CD4-positive, alpha-beta T cell (primary cell): ENCODE measurements around the gene NRDC. TPM values are rescaled to one million over a fixed set of nuclear protein-coding genes. Genes with fewer than 3 reads are reported as not detected.

Source experiments
- ATAC-seq: fragments of 200-7000 bp; cut with Tn5 transposase; one replicate; pipeline ENCODE4 v1.10.0; 2022; ENCODE audit warnings: mild to moderate bottlenecking; ENCODE audit not compliant: poor library complexity
- CTCF ChIA-PET: fragments of 350-600 bp; sonication (Branson Sonifier 250); formaldehyde crosslinking; loops from one replicate; lab custom pipeline; 2021; ENCODE audit warnings: antibody characterized with exemption, inconsistent platforms; lab: Charles Lee
- POLR2A ChIA-PET: fragments of 350-600 bp; sonication (Branson Sonifier 250); formaldehyde crosslinking; loops from one replicate; lab custom pipeline; 2021; ENCODE audit warnings: antibody characterized with exemption, inconsistent platforms; lab: Charles Lee
- DNase-seq, 14 experiments: peaks; one replicate each; pipeline ENCODE4 v3.0.0-alpha.2; 2013 to 2020; ENCODE audit warnings: mixed read lengths in 2 of 14
- H3K27ac ChIP-seq, 2 donors: one replicate each; pipeline versions ENCODE4 v1.5.1 to v1.7.0; 2013; ENCODE audit warnings: low read length in 2 of 2, low read depth in 1 of 2, mild to moderate bottlenecking in 1 of 2
- H3K27me3 ChIP-seq, 2 experiments: 1 replicate in 1 of 2; 2 replicates in 1 of 2; pipeline versions ENCODE4 v1.6.1 to v1.7.0; 2013; ENCODE audit warnings: low read length in 2 of 2, control low read depth in 1 of 2, mild to moderate bottlenecking in 1 of 2, moderate library complexity in 1 of 2; ENCODE audit not compliant: insufficient read depth in 2 of 2, control insufficient read depth in 1 of 2
- H3K36me3 ChIP-seq: one replicate; pipeline ENCODE4 v1.6.1; 2013; ENCODE audit warnings: low read length, control low read depth; ENCODE audit not compliant: insufficient read depth
- H3K4me1 ChIP-seq: one replicate; pipeline ENCODE4 v1.6.1; 2013; ENCODE audit warnings: low read length, control low read depth; ENCODE audit not compliant: insufficient read depth
- H3K4me3 ChIP-seq: one replicate; pipeline ENCODE4 v1.5.1; 2013; ENCODE audit warnings: mild to moderate bottlenecking, low read length, moderate library complexity
- H3K9me3 ChIP-seq, 2 experiments: 1 replicate in 1 of 2; 2 replicates in 1 of 2; pipeline versions ENCODE4 v1.6.1 to v1.7.0; 2013; ENCODE audit warnings: low read length in 2 of 2, mild to moderate bottlenecking in 2 of 2, control low read depth in 1 of 2, moderate library complexity in 1 of 2; ENCODE audit not compliant: control insufficient read depth in 1 of 2, insufficient read depth in 1 of 2
- H3K27ac Mint-ChIP-seq: one replicate; pipeline ENCODE4 v1.8.0; 2020; ENCODE audit warnings: mixed read lengths
- H3K27me3 Mint-ChIP-seq: one replicate; pipeline ENCODE4 v1.8.0; 2021; ENCODE audit warnings: mixed read lengths
- H3K36me3 Mint-ChIP-seq: one replicate; pipeline ENCODE4 v1.8.0; 2021; ENCODE audit warnings: low read depth, mixed read lengths
- H3K4me1 Mint-ChIP-seq: one replicate; pipeline ENCODE4 v1.8.0; 2021; ENCODE audit warnings: low read depth, mixed read lengths
- H3K4me3 Mint-ChIP-seq: one replicate; pipeline ENCODE4 v1.8.0; 2020; ENCODE audit warnings: mild to moderate bottlenecking, mixed read lengths
- H3K9me3 Mint-ChIP-seq: one replicate; pipeline ENCODE4 v1.8.0; 2020; ENCODE audit warnings: mixed read lengths
- CTCF ChIP-seq: fragments of 200-600 bp; IDR thresholded peaks from one replicate; pipeline ENCODE4 v1.8.0; 2022; ENCODE audit warnings: antibody characterized with exemption, mild to moderate bottlenecking
- intact Hi-C, 2 experiments: fragments of 100-400 bp; cut with DNase I in 1 of 2; cut with micrococcal nuclease in 1 of 2; formaldehyde crosslinking; loops; one replicate each; pipeline versions ENCODE4 v1.15.1 to v1.9.0; 2023 to 2025; cut with DNase I, micrococcal nuclease
- total RNA-seq, 174 experiments: library from RNA in 2 of 174; stranded (reverse) in 2 of 174; gene quantifications; one replicate each; pipeline ENCODE4 v1.2.3 and lab custom pipeline; 2021 to 2026

Gene NRDC
- total RNA-seq, 2 experiments from 2014 or later, result 59.0 to 62.4 TPM

- Histone ChIP-seq H3K27me3 (peaks cover 0 to 4% of the 10 kb centered on the region in 2 experiments), H3K27ac (no peak overlapping the region), H3K4me1 (no peaks in the 10 kb centered on the region), H3K4me3 (no peak overlapping the region), H3K36me3 (no peaks in the 10 kb centered on the region), H3K9me3 (no peaks in the 10 kb centered on the region)
- no peaks in the 10 kb centered on the region for H3K9me3 Mint-ChIP-seq
- intact Hi-C loops, result no loop called here
- POLR2A ChIA-PET, result no interaction called here
- no peaks in the 10 kb centered on the region for H3K4me1 Mint-ChIP-seq
- no peak overlapping the region for H3K27ac Mint-ChIP-seq
- no peak for TF ChIP-seq CTCF
- peaks cover 52% of the 10 kb centered on the region for H3K27me3 Mint-ChIP-seq
- ATAC-seq (no peak), DNase-seq (no peak)
- no peaks in the 10 kb centered on the region for H3K36me3 Mint-ChIP-seq
- no peak overlapping the region for H3K4me3 Mint-ChIP-seq
- CTCF ChIA-PET, result no interaction called here
Observed at GRCh38 chr1:51912881-51913280, 34.4 kb upstream of the NRDC start.

GRCh38 chr1:51910221-51911000 is 31.9 kb upstream of the NRDC start:
- ATAC-seq (no peak), DNase-seq (no peak)
- peaks cover 6% of the 10 kb centered on the region for H3K4me1 ChIP-seq
- H3K27ac Mint-ChIP-seq, result no peak overlapping the region
- H3K4me3 Mint-ChIP-seq, result no peak overlapping the region
- ChIA-PET POLR2A (no interaction called here), CTCF (no interaction called here)
- no peaks in the 10 kb centered on the region for H3K9me3 Mint-ChIP-seq
- no peaks in the 10 kb centered on the region for H3K36me3 Mint-ChIP-seq
- H3K4me1 Mint-ChIP-seq, result no peaks in the 10 kb centered on the region
- H3K9me3 ChIP-seq, result no peaks in the 10 kb centered on the region
- TF ChIP-seq CTCF, result no peak
- no peaks in the 10 kb centered on the region for H3K36me3 ChIP-seq
- H3K4me3 ChIP-seq, result no peak overlapping the region
- intact Hi-C loops, result no loop called here
- H3K27ac ChIP-seq, result no peak overlapping the region
- peaks cover 62% of the 10 kb centered on the region for H3K27me3 Mint-ChIP-seq
- H3K27me3 ChIP-seq, result no peaks in the 10 kb centered on the region

- H3K27me3 ChIP-seq, result no peaks in the 10 kb centered on the region
- no peak overlapping the region for H3K4me3 ChIP-seq
- H3K4me1 ChIP-seq, result peaks cover 6% of the 10 kb centered on the region
- TF ChIP-seq CTCF, result no peak
- Mint-ChIP-seq H3K36me3 (no peaks in the 10 kb centered on the region), H3K27ac (no peak overlapping the region), H3K4me3 (no peak overlapping the region), H3K27me3 (peaks cover 55% of the 10 kb centered on the region), H3K9me3 (no peaks in the 10 kb centered on the region), H3K4me1 (no peaks in the 10 kb centered on the region)
- ATAC-seq (no peak), DNase-seq (no peak)
- H3K27ac ChIP-seq, result no peak overlapping the region
- H3K9me3 ChIP-seq, result no peaks in the 10 kb centered on the region
- ChIA-PET CTCF (interaction anchor here (1.4 kb wide), 1 partner anchor 46 kb away, joined by 3 read pairs; no protein-coding TSS in a partner anchor), POLR2A (no interaction called here)
- H3K36me3 ChIP-seq, result no peaks in the 10 kb centered on the region
- intact Hi-C loops, result no loop called here
Observed at GRCh38 chr1:51908499-51908898, 30.0 kb upstream of the NRDC start.
